ENCODE measurements around the gene TGFA.

DNA sequence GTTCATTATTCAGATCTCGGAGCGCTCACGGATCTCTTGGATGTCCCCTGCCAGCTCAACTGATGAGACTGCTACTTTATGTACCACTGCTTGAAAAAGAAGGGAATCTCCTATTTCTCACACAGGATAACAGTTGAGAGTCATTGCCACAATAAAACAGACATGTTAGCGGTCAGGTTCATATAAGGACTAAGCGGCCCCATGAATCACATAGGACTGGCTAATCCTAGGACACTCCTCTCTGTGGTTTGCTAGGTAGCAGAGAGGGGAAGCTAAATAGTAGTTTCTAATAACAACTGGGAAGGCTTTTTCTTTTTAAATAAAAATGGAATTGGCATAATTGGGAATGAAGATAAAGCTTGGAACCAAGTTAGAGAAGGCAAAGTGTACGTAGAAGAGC lies 15.9 kb upstream of the TGFA start:
- TF ChIP-seq, protein P1, sequence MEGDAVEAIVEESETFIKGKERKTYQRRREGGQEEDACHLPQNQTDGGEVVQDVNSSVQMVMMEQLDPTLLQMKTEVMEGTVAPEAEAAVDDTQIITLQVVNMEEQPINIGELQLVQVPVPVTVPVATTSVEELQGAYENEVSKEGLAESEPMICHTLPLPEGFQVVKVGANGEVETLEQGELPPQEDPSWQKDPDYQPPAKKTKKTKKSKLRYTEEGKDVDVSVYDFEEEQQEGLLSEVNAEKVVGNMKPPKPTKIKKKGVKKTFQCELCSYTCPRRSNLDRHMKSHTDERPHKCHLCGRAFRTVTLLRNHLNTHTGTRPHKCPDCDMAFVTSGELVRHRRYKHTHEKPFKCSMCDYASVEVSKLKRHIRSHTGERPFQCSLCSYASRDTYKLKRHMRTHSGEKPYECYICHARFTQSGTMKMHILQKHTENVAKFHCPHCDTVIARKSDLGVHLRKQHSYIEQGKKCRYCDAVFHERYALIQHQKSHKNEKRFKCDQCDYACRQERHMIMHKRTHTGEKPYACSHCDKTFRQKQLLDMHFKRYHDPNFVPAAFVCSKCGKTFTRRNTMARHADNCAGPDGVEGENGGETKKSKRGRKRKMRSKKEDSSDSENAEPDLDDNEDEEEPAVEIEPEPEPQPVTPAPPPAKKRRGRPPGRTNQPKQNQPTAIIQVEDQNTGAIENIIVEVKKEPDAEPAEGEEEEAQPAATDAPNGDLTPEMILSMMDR (IDR thresholded peaks at IDR 0.05), result no peak
- no peak for TF ChIP-seq ZFX (IDR thresholded peaks at IDR 0.05; ENCODE audit: borderline replicate concordance)
